Posterior cingulate gyrus (tissue), 11 donors: Measurements from ENCODE around the gene RAD51B.

Experiments used
- DNase-seq, 10 donors: peaks; one replicate each; pipeline versions ENCODE4 v3.0.0 to v3.0.0-alpha.2; 2020 to 2021; ENCODE audit warnings: mixed read lengths in 3 of 10
- intact Hi-C: fragments of 100-400 bp; cut with DNase I; formaldehyde crosslinking; loops from one replicate; pipeline ENCODE4 v1.15.1; 2023

Gene RAD51B

GRCh38 chr14:68157971-68158371 lies 338.4 kb downstream of the RAD51B start:
- intact Hi-C loops, result no loop called here
- no peak for DNase-seq

GRCh38 chr14:68158640-68159039 lies 339.1 kb downstream of the RAD51B start:
- intact Hi-C loops, result no loop called here
- DNase-seq, result no peak

- no peak for DNase-seq
- intact Hi-C loops, result no loop called here
These were observed 340.4 kb downstream of the RAD51B start for GRCh38 chr14:68159701-68160633.

- no peak for DNase-seq
- intact Hi-C loops, result no loop called here
These were observed 341.4 kb downstream of the RAD51B start for GRCh38 chr14:68160779-68161546.

- DNase-seq, result no peak
- intact Hi-C loops, result no loop called here
These were observed 343.3 kb downstream of the RAD51B start for GRCh38 chr14:68162887-68163286.

- intact Hi-C loops, result no loop called here
- no peak for DNase-seq
These were observed 345.1 kb downstream of the RAD51B start for GRCh38 chr14:68164711-68165113.

GRCh38 chr14:68165274-68165843 lies 345.8 kb downstream of the RAD51B start:
- DNase-seq, result no peak
- intact Hi-C loops, result no loop called here

- intact Hi-C loops, result no loop called here
- no peak for DNase-seq
These were observed 347.3 kb downstream of the RAD51B start for GRCh38 chr14:68166731-68167382.

DNA sequence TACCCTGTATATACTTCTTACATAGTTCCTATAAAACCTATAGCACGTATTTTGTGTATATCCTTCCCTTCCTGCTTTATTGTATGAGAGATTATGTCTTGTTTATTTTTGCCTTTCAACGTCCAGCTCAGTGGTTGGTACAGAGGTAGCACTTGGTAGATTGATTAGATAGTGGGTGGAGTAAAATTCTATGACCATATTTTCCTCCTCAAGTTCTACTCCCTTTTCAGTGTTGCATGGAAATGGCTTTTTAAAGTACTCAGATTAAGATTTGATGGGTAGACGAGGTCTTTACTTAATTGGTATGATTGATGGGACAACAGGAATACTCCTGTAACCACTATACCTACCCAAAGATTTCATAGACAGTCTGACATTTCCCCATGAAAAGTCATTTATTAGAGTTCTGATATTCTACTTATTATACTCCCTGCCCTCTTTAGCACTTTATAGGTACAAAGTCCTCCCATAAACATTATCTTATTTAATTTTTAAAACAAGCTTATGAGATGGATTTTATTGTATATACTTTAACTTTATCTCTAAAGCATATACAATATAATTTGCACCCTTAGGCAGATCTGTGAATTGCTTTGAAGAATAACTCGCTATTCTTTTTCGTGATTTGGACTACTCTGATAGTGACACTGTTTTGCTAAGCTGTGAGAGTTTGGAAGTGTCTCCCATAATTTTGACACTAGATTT lies 348.0 kb downstream of the RAD51B start:
- DNase-seq, result no peak
- intact Hi-C loops, result no loop called here

DNA sequence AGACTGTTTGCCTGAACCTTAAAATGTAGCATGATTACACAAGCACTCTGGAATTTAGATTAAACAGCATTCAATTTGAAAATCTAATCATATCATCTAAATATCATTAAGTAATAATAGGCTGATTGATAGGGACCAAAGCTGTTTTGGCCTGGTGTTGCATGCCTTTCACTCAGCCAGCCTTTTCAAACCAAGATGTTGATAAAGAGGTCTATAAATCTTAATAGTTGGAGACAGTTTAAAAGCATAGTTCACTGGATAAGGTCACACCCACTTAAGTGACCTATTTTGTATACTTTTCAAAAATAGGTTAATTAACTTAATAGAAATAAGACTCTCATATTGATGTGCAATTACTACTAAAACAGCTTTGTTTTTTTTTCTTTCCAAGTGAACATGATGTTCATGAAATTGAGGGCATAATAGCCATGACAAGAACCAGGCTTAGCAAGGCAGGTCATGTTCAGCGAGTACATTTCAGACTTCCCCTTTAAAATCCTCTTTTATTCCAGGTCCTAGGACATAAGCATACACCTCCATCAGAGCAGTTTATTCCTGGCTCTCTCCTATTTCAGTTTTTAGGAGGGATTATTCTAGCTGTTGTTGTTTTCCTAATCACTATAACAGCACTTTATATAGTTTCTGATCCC lies 349.0 kb downstream of the RAD51B start:
- intact Hi-C loops, result no loop called here
- no peak for DNase-seq

GRCh38 chr14:68172216-68172615 lies 352.6 kb downstream of the RAD51B start:
- intact Hi-C loops, result no loop called here
- no peak for DNase-seq

DNA sequence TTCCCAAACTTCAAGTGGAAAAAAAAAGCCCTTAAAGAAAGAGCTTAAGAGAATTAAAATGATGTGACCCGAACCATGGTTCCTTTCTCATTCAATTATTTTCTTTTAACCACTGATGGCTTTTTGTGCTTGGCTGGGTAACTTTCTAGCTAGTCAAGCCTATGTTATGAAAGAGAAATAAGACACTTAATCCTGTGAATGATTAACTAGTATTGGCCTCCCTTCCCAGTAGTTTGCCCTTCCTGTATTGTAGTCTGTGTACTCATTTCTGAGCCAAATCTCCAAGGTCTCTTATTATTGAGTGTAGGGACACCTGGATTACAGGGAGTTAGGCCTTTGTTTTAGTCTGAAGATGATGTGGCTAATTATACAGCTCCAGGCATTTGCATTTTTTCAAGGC lies 353.0 kb downstream of the RAD51B start:
- intact Hi-C loops, result no loop called here
- no peak for DNase-seq

DNA sequence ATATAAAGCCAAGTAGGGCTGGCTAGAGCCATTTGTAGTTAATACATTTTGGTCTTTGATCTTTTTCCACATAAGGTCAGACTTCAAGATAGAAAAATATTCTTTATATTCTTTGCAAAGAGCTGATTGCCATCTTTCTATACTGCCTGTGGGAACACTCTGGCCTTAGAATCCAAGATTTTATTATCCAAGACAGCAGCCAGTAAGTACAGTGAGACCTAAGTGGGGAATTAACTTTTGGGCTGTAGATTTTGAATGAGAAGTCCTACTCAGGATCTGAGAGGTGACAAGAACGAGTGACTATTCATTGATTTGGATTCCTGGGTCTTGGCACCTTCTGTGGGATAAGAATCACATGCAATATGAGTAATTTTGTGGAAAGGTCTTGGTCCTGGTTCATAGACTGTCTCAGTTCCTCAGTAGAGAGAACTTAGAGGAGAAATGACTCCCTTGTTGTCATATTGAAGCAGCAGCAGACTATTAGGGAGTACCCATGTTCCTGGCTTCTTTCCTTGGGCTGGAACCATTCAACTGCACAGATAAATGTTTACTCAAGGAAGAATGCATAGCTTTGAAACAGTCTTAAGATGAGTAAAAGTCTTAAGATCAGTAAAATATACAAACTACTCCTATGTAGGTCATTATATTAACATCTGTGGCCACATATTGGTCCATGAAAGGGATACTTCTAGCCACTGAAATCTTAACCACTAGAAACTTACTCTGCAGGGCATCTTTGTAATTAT lies 353.8 kb downstream of the RAD51B start:
- intact Hi-C loops, result no loop called here
- DNase-seq, result no peak

DNA sequence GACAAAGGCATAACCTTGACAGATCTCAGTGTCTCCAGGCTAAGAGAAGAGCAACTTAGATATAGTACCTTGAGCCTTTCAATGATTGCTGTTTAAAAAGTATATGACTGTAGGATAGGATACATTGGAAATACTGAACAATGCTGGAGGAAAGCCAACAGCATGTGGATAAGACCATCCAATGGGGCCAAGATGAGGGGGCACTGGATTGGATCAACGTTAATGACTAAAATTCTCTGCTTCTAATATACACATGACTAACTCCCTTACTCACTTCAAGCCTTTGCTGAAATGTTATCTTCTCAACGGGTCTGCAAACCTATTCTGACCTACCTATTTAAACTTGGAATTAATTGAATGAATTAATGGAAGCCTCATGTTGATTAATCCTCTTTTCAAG lies 354.9 kb downstream of the RAD51B start:
- DNase-seq, result no peak
- intact Hi-C loops, result no loop called here

- no peak for DNase-seq
- intact Hi-C loops, result no loop called here
These were observed 357.1 kb downstream of the RAD51B start for GRCh38 chr14:68176687-68177086.

GRCh38 chr14:68177728-68178127 lies 358.1 kb downstream of the RAD51B start:
- DNase-seq, result no peak
- intact Hi-C loops, result no loop called here

DNA sequence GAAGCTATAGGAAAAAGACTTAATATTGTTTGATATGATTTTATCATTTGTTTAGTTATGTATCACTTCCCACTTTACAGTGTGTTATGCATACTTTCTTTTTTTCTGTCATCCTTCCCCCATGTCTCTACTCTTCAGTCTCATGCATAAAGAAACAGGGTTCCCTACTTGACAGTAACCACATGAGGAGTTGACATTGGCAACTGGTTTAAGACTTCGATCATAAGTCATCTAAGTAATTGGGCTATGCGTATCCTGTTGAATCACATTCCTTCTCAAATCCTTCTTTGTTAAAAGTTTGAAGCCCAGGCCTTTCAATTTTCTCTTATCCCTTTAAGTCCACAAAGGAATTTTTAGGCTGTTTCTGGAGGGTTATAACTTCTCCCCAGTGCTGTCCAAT lies 358.7 kb downstream of the RAD51B start:
- DNase-seq, result no peak
- intact Hi-C loops, result no loop called here

DNA sequence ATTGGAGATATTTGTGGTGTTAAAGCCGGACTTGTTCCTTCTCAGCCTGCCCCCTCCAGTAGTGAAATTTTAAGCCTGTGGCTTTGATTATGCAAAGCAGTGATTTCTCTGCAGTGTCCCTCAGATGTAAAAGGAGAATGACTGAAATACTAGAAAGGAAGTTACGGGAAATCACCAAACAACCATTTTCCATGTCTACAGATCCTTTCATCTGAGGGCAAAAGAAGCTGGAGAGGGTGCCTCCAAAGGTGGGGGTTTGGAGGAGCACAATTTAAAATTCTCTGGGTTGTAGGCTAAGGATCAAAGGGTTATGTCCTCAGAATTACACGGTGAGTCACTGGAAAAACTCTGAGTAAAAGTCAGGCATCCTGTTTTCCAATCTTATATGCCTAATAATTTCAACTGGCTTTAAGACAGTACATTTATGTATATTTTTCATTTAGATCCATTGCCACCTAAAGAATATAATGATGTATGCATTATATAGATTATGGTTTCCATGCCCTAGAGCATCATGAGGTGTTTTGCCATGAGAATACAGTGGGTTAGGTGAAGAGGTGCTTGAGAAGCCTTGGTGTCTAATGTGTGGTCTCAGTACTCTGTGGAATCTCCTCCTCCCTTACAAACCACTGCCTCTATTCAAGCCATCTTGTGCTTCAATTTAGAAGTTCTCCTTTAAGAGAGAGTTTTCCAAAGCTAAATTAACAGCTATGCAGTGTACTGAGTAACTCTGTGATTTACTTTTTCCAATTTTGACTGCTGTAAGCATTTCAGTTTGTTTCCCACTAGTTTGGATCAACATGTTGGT lies 362.1 kb downstream of the RAD51B start:
- DNase-seq, result no peak
- intact Hi-C loops, result no loop called here
